GM12873 (cell line): ENCODE results near the gene OTOG.

Source experiments
- CTCF ChIP-seq: IDR thresholded peaks from 2 replicates; pipeline ENCODE4 v1.5.1; 2012; ENCODE audit warnings: low read depth, mild to moderate bottlenecking, moderate library complexity, low read length, control low read depth; ENCODE audit not compliant: insufficient read depth; ENCODE audit errors: missing control alignments

The OTOG gene

GRCh38 chr11:17696741-17697140, 149.7 kb downstream of the OTOG start:
- TF ChIP-seq CTCF, result no peak
